ENCODE results near the gene GOLGA6A.
"Not testable (repeated sequence)": the region's sequence is repeated elsewhere in the genome, so short reads cannot be mapped to it uniquely, and the experiment has no call there.

The GOLGA6A gene

GRCh38 chr15:74052271-74053260, 29.8 kb downstream of the GOLGA6A start:
- not testable (repeated sequence) for DNase-seq

- DNase-seq, result no peak
Measured at GRCh38 chr15:74050556-74051234, 31.7 kb downstream of the GOLGA6A start.

GRCh38 chr15:74050127-74050526, 32.2 kb downstream of the GOLGA6A start:
- no peak for DNase-seq

GRCh38 chr15:74046275-74046674, 36.1 kb downstream of the GOLGA6A start:
- no peak for DNase-seq

- no peak for DNase-seq
Measured at GRCh38 chr15:74045636-74046274, 36.6 kb downstream of the GOLGA6A start.

- DNase-seq, result no peak
Measured at GRCh38 chr15:74045184-74045583, 37.2 kb downstream of the GOLGA6A start.

GRCh38 chr15:74044267-74045110, 37.9 kb downstream of the GOLGA6A start:
- no peak for DNase-seq

GRCh38 chr15:74043425-74044266, 38.7 kb downstream of the GOLGA6A start:
- DNase-seq, result no peak

GRCh38 chr15:74042603-74043424, 39.5 kb downstream of the GOLGA6A start:
- DNase-seq, result no peak

GRCh38 chr15:74041777-74042435, 40.4 kb downstream of the GOLGA6A start:
- DNase-seq, result no peak

GRCh38 chr15:74041311-74041756, 41.0 kb downstream of the GOLGA6A start:
- no peak for DNase-seq

GRCh38 chr15:74040109-74040850, 42.1 kb downstream of the GOLGA6A start:
- DNase-seq, result peak; percentile 47

- DNase-seq, result no peak
Measured at GRCh38 chr15:74039656-74040010, 42.7 kb downstream of the GOLGA6A start.

- no peak for DNase-seq
Measured at GRCh38 chr15:74038707-74039655, 43.4 kb downstream of the GOLGA6A start.

- DNase-seq, result no peak
Measured at GRCh38 chr15:74037171-74038117, 44.9 kb downstream of the GOLGA6A start.

GRCh38 chr15:74036271-74037170, 45.8 kb downstream of the GOLGA6A start:
- DNase-seq, result no peak
